HepG2 (cell line): ENCODE results near the gene MEIOB. TPM values are rescaled to one million over a fixed set of nuclear protein-coding genes. Genes with fewer than 3 reads are reported as not detected.

ENCODE experiments used
- BATF2 ChIP-seq: sonication (generic); formaldehyde crosslinking; IDR thresholded peaks from 2 replicates; pipeline ENCODE4 v1.8.0; 2022; ENCODE audit warnings: mild to moderate bottlenecking, missing genetic modification reagents, moderate library complexity
- FOXP1 ChIP-seq, 2 experiments: fragments of 450-650 bp in 1 of 2; IDR thresholded peaks; 2 replicates each; pipeline ENCODE4 v1.6.1; 2017 to 2018; ENCODE audit warnings: antibody characterized with exemption in 1 of 2
- MAFG ChIP-seq: sonication (generic); formaldehyde crosslinking; IDR thresholded peaks from 2 replicates; pipeline ENCODE4 v1.5.1; 2020; ENCODE audit warnings: mild to moderate bottlenecking, missing genetic modification reagents
- MED1 ChIP-seq: sonication (generic); formaldehyde crosslinking; IDR thresholded peaks from 2 replicates; pipeline ENCODE4 v1.4.0; 2020; ENCODE audit warnings: missing genetic modification reagents
- MZF1 ChIP-seq: sonication (generic); formaldehyde crosslinking; IDR thresholded peaks from 2 replicates; pipeline ENCODE4 v1.8.1; 2023; ENCODE audit warnings: mild to moderate bottlenecking, missing genetic modification reagents, borderline replicate concordance
- NFKBIZ ChIP-seq: IDR thresholded peaks from 2 replicates; pipeline ENCODE4 v1.6.1; 2018; ENCODE audit warnings: missing genetic modification reagents, missing compliant biosample characterization
- YEATS4 ChIP-seq: sonication (generic); formaldehyde crosslinking; IDR thresholded peaks from 2 replicates; pipeline ENCODE4 v1.4.0; 2020; ENCODE audit warnings: missing genetic modification reagents, borderline replicate concordance
- ZBTB2 ChIP-seq: sonication (generic); formaldehyde crosslinking; IDR thresholded peaks from 2 replicates; pipeline ENCODE4 v1.8.0; 2022; ENCODE audit warnings: low read depth, missing genetic modification reagents
- ZBTB25 ChIP-seq: IDR thresholded peaks from 2 replicates; pipeline ENCODE4 v1.6.1; 2018; ENCODE audit warnings: missing genetic modification reagents
- ZBTB44 ChIP-seq: sonication (generic); formaldehyde crosslinking; IDR thresholded peaks from 2 replicates; pipeline ENCODE4 v1.4.0; 2020; ENCODE audit warnings: missing genetic modification reagents
- ZHX1 ChIP-seq: sonication (generic); formaldehyde crosslinking; IDR thresholded peaks from 2 replicates; pipeline ENCODE4 v1.8.1; 2022; ENCODE audit warnings: low read depth, mild to moderate bottlenecking, missing genetic modification reagents
- ZMYM4 ChIP-seq: sonication (generic); formaldehyde crosslinking; IDR thresholded peaks from 2 replicates; pipeline ENCODE4 v1.8.1; 2023; ENCODE audit warnings: mild to moderate bottlenecking, missing genetic modification reagents
- ZNF337 ChIP-seq: sonication (generic); formaldehyde crosslinking; IDR thresholded peaks from 2 replicates; pipeline ENCODE4 v1.5.1; 2020; ENCODE audit warnings: missing genetic modification reagents, low read depth, mild to moderate bottlenecking, borderline replicate concordance
- ZNF512 ChIP-seq: sonication (generic); formaldehyde crosslinking; IDR thresholded peaks from 2 replicates; pipeline ENCODE4 v1.4.0; 2020; ENCODE audit warnings: mild to moderate bottlenecking, missing genetic modification reagents
- ZNF644 ChIP-seq: IDR thresholded peaks from 2 replicates; pipeline ENCODE4 v1.6.1; 2016; ENCODE audit warnings: low read depth
- ZSCAN5A ChIP-seq: sonication (generic); formaldehyde crosslinking; IDR thresholded peaks from 2 replicates; pipeline ENCODE4 v1.8.0; 2022; ENCODE audit warnings: mild to moderate bottlenecking, missing genetic modification reagents, borderline replicate concordance
- ZSCAN9 ChIP-seq: IDR thresholded peaks from 2 replicates; pipeline ENCODE4 v1.6.1; 2016; ENCODE audit warnings: borderline replicate concordance
- polyA plus RNA-seq, 8 experiments: library from polyadenylated mRNA; depleted of rRNA in 3 of 8; stranded (reverse) in 7 of 8; unstranded in 1 of 8; fragments of >200 nt; fragmentation: Illumina TruSeq in 4 of 8; extraction: Trizol in 4 of 8; gene quantifications; 2 replicates each; pipeline versions ENCODE4 v1.2.1 to v1.2.3, GENCODE V29; 2011 to 2016; ENCODE audit warnings: low read depth in 4 of 8, missing spikeins in 1 of 8, mixed read lengths in 1 of 8; ENCODE audit not compliant: insufficient read depth in 1 of 8
- total RNA-seq, 5 experiments: library from RNA; depleted of rRNA; stranded (reverse); fragments of >200 nt; fragmentation: Illumina TruSeq; extraction: Trizol; gene quantifications; 2 replicates each; pipeline ENCODE4 v1.2.3, GENCODE V29; 2016; ENCODE audit warnings: low read depth in 1 of 5

The MEIOB gene
- total and polyA plus RNA-seq, 2 of the 13 experiments (the other 11 are each of a cell fraction or from before 2014, with no cell fraction given), result 0.17 TPM; not detected in 1

GRCh38 chr16:1828645-1829410 lies 43.1 kb downstream of the MEIOB start (continued):
- TF ChIP-seq MAFG (CRISPR knock-in tag) (no peak), ZNF644 (CRISPR knock-in tag) (peak; percentile 8; the same call in 1 of the 2 replicates), YEATS4 (CRISPR knock-in tag) (peak; percentile 53; the same call in 1 of the 2 replicates), FOXP1 (IDR thresholded peaks at IDR 0.05) (no peak), FOXP1 (CRISPR knock-in tag; IDR thresholded peaks at IDR 0.05) (peak; percentile 62), ZHX1 (CRISPR knock-in tag) (no peak), MZF1 (CRISPR knock-in tag) (no peak), ZNF512 (CRISPR knock-in tag) (no peak), ZBTB44 (no peak), ZSCAN9 (CRISPR knock-in tag) (peak; percentile 45; the same call in 1 of the 2 replicates), ZBTB2 (CRISPR knock-in tag) (0 out of 2 replicates have a peak, but pooled peaks have one; percentile 20), ZBTB25 (0 out of 2 replicates have a peak, but pooled peaks have one; percentile 54), ZMYM4 (0 out of 2 replicates have a peak, but pooled peaks have one; percentile 45), MED1 (CRISPR knock-in tag) (peak; percentile 84), ZSCAN5A (CRISPR knock-in tag) (0 out of 2 replicates have a peak, but pooled peaks have one; percentile 51), NFKBIZ (peak; percentile 43; the same call in 1 of the 2 replicates), BATF2 (CRISPR knock-in tag) (no peak), ZNF337 (no peak)
